HG02642 (cell line): Measurements from ENCODE around the gene MAGI2.
"Not testable (repeated sequence)": the region's sequence is repeated elsewhere in the genome, so short reads cannot be mapped to it uniquely, and the experiment has no call there.

Source experiments
- ATAC-seq: cut with Tn5 transposase; IDR thresholded peaks from one replicate; pipeline ENCODE4 v1.9.1; 2021; ENCODE audit warnings: mild to moderate bottlenecking; ENCODE audit not compliant: unreplicated experiment, poor library complexity

Gene MAGI2

GRCh38 chr7:78357709-78358108 is 1095.8 kb downstream of the MAGI2 start:
- ATAC-seq: no peak

DNA sequence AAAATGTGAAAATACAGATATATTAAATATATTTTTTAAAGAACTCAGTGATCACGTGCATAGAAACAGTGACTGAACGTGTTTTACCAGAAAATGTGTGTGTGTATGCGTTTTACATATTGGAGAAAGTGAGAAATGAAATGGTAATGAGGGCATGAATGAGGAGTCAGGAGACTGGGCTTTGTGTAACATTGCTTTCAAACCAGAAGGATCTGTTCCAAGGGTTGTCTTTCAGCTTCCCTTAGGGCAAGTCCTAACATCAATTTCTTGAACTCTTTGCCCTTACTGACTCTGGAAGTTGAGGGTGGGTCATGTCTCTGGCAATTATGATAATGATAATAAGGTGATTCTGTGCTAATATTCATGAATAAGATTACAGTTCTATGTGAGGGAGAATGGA is 1097.6 kb downstream of the MAGI2 start:
- no peak for ATAC-seq

GRCh38 chr7:78350926-78351325 is 1102.5 kb downstream of the MAGI2 start:
- ATAC-seq: no peak

DNA sequence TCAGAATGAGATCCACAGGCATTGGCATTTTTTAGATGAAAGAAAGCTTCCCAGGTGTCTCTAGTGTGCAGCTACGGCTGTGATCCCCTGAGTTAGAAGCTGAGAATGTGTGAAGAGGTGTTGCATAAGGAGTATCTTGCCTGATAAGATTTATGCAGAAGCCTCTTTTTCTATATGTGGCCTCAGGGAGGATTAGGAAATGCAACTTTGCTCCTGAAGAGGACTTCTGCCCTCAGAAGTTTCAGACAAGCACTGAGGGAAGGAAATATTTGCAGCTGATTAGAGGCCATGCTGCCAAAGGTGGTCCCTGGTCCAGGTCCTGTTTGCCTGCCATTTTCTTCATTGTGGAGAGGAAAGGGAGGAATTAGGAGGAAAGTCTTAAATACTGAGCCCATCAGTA is 1103.1 kb downstream of the MAGI2 start:
- no peak for ATAC-seq

DNA sequence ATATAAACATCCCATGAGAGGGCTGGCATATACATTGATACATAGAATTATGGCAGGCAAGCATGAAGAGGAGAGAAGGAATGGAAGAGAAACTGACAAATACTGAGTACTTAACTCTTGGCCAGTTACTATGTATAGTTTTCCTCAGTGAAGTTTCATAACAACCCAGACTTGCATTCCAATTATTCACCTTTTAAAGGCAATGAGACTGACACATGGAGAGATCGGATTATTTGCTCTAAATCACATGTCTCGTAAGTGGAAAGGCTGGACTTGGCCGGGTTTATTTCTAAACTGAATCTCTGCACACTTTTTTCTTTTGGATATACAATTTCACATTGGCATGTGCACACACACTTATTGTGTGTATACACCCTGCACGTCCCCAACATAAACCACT is 1106.6 kb downstream of the MAGI2 start:
- ATAC-seq: no peak

DNA sequence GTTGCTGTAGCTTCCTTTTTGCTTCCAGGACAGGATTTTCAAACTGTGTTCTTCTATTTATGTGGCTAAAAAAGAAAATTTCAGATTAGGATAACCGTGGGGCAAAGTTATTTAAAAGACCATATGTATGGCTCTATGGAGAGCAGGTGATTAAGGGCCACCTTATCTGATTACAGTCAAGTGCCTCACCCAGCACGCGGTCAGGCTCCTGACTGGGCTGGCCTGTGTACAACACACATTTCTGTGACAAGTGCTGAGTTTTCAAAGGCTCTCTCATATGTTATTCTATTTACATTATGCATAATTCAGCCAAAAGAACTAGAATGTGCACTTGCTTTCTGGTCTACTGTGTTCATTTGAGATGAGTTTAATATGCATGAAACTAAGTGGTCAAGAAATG is 1107.5 kb downstream of the MAGI2 start:
- ATAC-seq: no peak

DNA sequence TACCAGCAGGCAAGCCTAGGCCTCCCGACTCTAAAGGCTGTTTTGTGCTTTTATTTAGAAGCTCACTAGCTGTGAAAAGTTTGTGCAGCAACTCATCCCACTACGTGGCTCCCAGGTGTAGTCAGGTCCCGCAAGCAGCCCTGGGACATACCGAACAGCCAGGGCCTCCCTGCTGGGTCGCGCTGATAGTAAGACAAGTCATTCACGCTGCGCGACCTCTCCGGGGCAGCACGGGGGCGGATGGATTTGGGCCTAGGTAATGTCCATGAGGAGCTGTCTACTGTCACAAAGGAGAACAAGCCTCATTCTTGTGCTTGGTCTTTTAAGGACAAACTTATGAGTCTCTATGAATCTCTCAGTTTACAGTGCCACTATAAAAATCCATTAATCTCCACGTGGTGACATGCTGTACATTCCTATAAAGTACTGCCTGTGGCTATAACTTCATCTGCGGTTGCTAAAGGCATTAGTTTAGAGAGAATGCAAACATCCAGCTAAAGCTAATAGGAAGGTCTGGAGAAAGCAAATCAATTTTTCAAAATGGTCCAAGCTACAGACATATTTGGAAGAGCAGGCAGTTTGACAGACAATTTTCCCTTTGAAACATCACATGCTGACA is 1108.1 kb downstream of the MAGI2 start:
- no peak for ATAC-seq

GRCh38 chr7:78334426-78334825 is 1119.0 kb downstream of the MAGI2 start:
- no peak for ATAC-seq

- no peak for ATAC-seq
Observed at GRCh38 chr7:78333530-78334425, 1119.7 kb downstream of the MAGI2 start.

- no peak for ATAC-seq
Observed at GRCh38 chr7:78329001-78329655, 1124.3 kb downstream of the MAGI2 start.

DNA sequence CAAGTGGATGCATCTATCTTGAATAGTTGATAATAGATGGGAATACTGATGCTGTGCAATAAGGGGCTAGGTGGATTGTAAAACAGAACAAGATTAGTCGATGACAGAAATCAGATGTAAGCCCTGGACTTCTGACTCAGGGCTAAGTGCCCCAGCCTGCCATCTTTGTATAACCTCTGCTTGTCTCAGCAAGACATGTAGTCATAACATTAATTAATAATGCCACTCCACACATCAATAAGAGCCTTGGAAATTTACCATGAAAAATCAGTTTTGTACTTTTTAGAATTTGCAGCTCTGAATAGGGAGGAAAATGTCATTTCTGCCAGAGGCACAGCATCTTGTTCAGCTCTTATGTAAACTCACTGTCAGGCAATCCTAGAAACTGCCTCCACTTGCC is 1125.7 kb downstream of the MAGI2 start:
- ATAC-seq: no peak

GRCh38 chr7:78326876-78327275 is 1126.6 kb downstream of the MAGI2 start:
- ATAC-seq: no peak

DNA sequence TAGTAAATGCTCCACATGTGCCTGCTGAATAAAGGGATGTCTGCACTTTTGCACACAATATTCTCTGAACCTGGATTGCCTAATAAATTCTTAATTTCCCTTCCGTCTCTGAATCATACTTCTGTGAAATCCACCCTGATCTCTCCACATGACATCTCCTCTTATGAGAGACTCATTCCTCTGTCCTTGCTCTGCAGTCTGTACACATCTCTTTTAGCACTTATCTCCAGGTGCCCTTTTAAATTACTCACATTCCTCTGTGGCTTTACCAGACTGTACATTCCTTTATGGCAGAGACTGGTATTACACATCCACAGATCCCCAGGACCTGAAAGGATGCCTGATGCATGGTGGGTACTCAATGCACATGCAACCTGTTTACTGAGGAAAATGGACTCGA is 1127.3 kb downstream of the MAGI2 start:
- no peak for ATAC-seq

GRCh38 chr7:78323118-78323517 is 1130.3 kb downstream of the MAGI2 start:
- ATAC-seq: no peak

DNA sequence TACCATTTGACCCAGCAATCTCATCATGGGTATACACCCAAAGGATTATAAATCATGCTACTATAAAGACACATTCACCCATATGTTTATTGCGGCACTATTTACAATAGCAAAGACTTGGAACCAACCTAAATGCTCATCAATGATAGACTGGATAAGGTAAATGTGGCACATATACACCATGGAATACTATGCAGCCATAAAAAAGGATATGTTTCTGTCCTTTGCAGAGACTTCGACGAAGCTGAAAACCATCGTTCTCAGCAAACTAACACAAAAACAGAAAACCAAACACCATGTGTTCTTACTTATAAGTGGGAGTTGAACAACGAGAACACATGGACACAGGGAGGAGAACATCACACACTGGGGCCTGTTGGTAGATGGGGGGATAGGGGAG is 1131.2 kb downstream of the MAGI2 start:
- not testable (repeated sequence) for ATAC-seq

DNA sequence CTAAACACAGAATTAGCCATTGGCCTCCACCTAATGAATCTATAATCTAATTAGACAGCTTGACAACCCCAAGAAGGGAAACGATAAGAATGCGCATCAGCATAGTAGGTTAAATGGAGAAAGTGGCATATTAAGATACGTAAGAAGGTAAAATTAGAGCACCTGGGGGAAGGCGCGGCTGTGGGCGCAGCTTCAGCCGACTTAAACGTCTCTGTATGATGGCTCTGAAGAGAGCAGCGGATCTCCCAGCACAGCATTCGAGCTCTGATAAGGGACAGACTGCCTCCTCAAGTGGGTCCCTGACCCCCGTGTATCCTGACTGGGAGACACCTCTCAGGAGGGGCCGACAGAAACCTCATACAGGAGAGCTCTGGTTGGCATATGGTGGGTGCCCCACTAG is 1136.1 kb downstream of the MAGI2 start:
- no peak for ATAC-seq

DNA sequence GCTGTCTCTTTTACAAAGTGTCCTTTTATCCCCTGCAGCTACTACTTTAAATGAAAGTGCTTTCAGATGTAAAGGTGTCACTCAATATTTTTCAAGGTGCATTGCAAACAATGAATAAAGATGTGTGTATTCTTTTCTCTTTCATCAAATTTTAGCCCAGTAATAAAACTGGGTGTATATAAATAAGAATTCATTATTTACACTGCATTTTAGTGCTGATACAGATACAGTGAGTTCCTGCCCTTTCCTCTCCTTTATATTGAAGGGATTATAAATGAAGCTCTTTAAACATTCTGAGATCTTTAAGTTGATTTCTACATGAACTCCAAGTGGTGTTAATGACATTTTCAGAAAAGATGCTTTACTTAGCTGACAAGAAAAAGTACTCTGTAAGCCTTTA is 1137.4 kb downstream of the MAGI2 start:
- ATAC-seq: no peak

- no peak for ATAC-seq
Observed at GRCh38 chr7:78315119-78315518, 1138.3 kb downstream of the MAGI2 start.

- ATAC-seq: no peak
Observed at GRCh38 chr7:78311181-78311580, 1142.3 kb downstream of the MAGI2 start.

- no peak for ATAC-seq
Observed at GRCh38 chr7:78307892-78308291, 1145.6 kb downstream of the MAGI2 start.

DNA sequence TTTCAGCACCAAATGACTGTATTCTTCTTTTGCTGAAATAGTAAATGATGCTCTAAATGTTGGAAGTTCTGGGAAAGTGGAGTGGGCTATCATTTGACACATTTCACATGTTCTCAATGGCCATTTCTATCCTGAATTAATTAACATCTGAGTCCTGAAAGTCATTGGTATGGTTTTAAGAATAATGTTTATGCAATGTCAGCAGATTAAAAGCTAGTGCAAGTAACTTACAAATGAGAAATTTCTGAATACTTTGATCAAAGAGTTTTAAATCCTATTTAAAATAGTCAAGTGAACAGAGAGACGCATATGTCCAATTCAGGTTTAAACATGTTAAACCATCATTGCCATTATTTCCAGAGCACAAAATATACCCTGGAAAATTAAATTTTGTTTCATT is 1146.8 kb downstream of the MAGI2 start:
- no peak for ATAC-seq
